Measurements from ENCODE around the gene MYO7B. TPM values are rescaled to one million over a fixed set of nuclear protein-coding genes. Genes with fewer than 3 reads are reported as not detected.

The MYO7B gene
- total RNA-seq, 6 donors from 2014 or later, result 1.2 to 6.1 (median 3.1) TPM

- 87 to 88% methylated on average over 2 of the region's 2 CpGs for WGBS, 2 donors
- no peak overlapping the region for H3K4me3 ChIP-seq
- ATAC-seq (ENCODE audit: low FRiP score in 2 of 2) (no peak), DNase-seq (no peak)
- no peaks in the 10 kb centered on the region for H3K36me3 ChIP-seq
- no peaks in the 10 kb centered on the region for H3K4me1 ChIP-seq
- no peaks in the 10 kb centered on the region for H3K9me3 ChIP-seq
- no peaks in the 10 kb centered on the region for H3K27me3 ChIP-seq
- no peak overlapping the region for H3K27ac ChIP-seq
- no peak for TF ChIP-seq CTCF (IDR thresholded peaks at IDR 0.05)
Observed at GRCh38 chr2:127552846-127553245, 17.4 kb downstream of the MYO7B start.

GRCh38 chr2:127558911-127559310, 23.4 kb downstream of the MYO7B start:
- Histone ChIP-seq H3K9me3 (no peaks in the 10 kb centered on the region), H3K4me1 (no peaks in the 10 kb centered on the region), H3K27me3 (no peaks in the 10 kb centered on the region), H3K27ac (no peak overlapping the region), H3K36me3 (no peaks in the 10 kb centered on the region), H3K4me3 (no peak overlapping the region)
- ATAC-seq (ENCODE audit: low FRiP score in 2 of 2) (no peak), DNase-seq (no peak)
- TF ChIP-seq POLR2A (IDR thresholded peaks at IDR 0.05) (no peak), CTCF (IDR thresholded peaks at IDR 0.05) (no peak)
- 81% methylated on average over 8 of the region's 8 CpGs for WGBS, 2 donors

DNA sequence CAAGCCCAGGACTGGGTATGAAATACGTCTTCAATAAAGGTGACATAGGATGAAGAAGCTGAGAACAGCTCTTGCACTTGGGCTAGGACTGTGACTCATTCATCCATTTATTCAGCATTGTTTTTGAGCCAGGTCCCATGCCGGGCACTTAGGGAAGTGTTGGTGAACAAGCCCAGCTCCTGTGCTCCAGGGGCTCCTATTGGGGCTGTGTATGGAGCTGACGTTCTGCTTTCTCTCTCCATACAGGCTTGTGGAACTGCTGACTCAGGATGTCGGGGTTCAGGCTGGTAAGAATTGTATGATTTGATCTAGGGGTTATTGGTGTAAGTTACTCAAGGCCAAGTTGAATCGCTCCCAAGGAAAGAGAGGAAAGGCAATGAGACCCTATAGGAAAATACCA, 24.0 kb downstream of the MYO7B start:
- no peak overlapping the region for H3K4me3 ChIP-seq
- H3K4me1 ChIP-seq, result no peaks in the 10 kb centered on the region
- H3K9me3 ChIP-seq, result no peaks in the 10 kb centered on the region
- H3K27ac ChIP-seq, result no peak overlapping the region
- WGBS, 2 donors, result 78 to 79% methylated on average over 4 to 5 of the region's 5 CpGs
- no peaks in the 10 kb centered on the region for H3K36me3 ChIP-seq
- H3K27me3 ChIP-seq, result no peaks in the 10 kb centered on the region
- DNase-seq (peak in 1 of 2 donors; percentile 9), ATAC-seq (ENCODE audit: low FRiP score in 2 of 2) (no peak)
- no peak for TF ChIP-seq CTCF (IDR thresholded peaks at IDR 0.05)
- TF ChIP-seq POLR2A (IDR thresholded peaks at IDR 0.05), result no peak
- no peak for TF ChIP-seq EP300 (IDR thresholded peaks at IDR 0.05)
- TF ChIP-seq POLR2AphosphoS5 (IDR thresholded peaks at IDR 0.05), result no peak

DNA sequence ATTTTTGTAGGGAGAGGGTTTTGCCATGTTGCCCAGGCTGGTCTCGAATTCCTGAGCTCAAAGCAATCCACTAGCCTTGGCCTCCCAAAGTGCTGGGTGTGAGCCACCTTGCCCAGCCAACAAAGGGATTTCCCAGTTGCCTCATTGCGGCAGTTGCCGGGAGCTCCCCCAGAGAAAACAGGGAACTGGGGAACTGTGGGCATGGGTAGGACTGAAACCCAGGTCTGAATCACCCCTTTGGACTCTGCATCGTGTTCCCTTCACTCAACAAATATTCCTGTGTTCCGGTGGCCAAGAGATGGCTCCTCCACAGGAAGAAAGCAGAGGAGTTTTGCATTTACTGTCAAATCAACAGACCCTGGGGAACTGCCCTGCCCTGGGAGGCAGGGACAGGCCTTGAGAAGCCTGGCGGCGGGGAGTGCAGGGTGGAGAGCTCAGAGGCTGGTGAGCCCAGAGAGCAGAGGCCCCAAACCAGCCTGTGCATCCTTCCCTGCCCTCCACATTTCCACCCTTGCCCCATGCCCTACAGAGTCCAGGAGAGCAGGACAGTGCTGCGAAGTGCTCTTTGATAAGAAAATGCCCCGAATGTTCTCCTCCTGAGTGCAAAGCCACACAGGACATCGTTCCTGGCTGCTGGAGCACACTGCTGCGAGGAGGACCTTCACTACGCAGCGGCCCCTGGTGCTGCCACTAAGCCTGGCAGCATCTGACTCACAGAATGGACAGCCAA, 24.9 kb downstream of the MYO7B start:
- Histone ChIP-seq H3K9me3 (no peaks in the 10 kb centered on the region), H3K27ac (no peak overlapping the region), H3K4me1 (no peaks in the 10 kb centered on the region), H3K36me3 (no peaks in the 10 kb centered on the region), H3K4me3 (no peak overlapping the region), H3K27me3 (no peaks in the 10 kb centered on the region)
- TF ChIP-seq EP300 (IDR thresholded peaks at IDR 0.05) (no peak), POLR2AphosphoS5 (IDR thresholded peaks at IDR 0.05) (no peak), CTCF (IDR thresholded peaks at IDR 0.05) (no peak), POLR2A (IDR thresholded peaks at IDR 0.05) (no peak)
- ATAC-seq (ENCODE audit: low FRiP score in 2 of 2) (no peak), DNase-seq (peak in 1 of 2 donors; percentile 21)
- WGBS, 2 donors, result 78 to 83% methylated on average over 11 to 13 of the region's 13 CpGs

- 89 to 92% methylated on average over 5 of the region's 5 CpGs for WGBS, 2 donors
Observed at GRCh38 chr2:127560931-127561280, 25.4 kb downstream of the MYO7B start.

More at GRCh38 chr2:127560931-127561280, 25.4 kb downstream of the MYO7B start:
- no peak for DNase-seq
- H3K27me3 ChIP-seq, result no peaks in the 10 kb centered on the region
- H3K27ac ChIP-seq, result no peak overlapping the region
- TF ChIP-seq EP300 (IDR thresholded peaks at IDR 0.05) (no peak), POLR2AphosphoS5 (IDR thresholded peaks at IDR 0.05) (no peak)
- no peaks in the 10 kb centered on the region for H3K36me3 ChIP-seq
- H3K4me3 ChIP-seq, result no peak overlapping the region
- no peak for ATAC-seq (ENCODE audit: low FRiP score in 2 of 2)
- no peaks in the 10 kb centered on the region for H3K9me3 ChIP-seq
- H3K4me1 ChIP-seq, result no peaks in the 10 kb centered on the region

Data from upper lobe of left lung (tissue), 6 donors.